Osteoblast (primary cell): ENCODE measurements around the gene EMILIN3. TPM values are rescaled to one million over a fixed set of nuclear protein-coding genes. Genes with fewer than 3 reads are reported as not detected.
A peak's percentile ranks its signal among the peaks of the same experiment; 100 is the strongest.

Experiments used
- DNase-seq: peaks from one replicate; pipeline ENCODE4 v3.0.0; 2011; ENCODE audit warnings: low spot score, mixed read lengths; ENCODE audit not compliant: insufficient read length; ENCODE audit errors: missing footprints
- H2AFZ ChIP-seq: 2 replicates; pipeline ENCODE4 v1.6.0; 2011; ENCODE audit warnings: mild to moderate bottlenecking, low read length
- H3K27ac ChIP-seq: 2 replicates; pipeline ENCODE4 v1.5.1; 2011; ENCODE audit warnings: mild to moderate bottlenecking, low read depth, low read length, moderate library complexity
- H3K27me3 ChIP-seq: 2 replicates; pipeline ENCODE4 v1.6.0; 2012; ENCODE audit warnings: mild to moderate bottlenecking, control low read depth, inconsistent platforms, low read length, moderate library complexity; ENCODE audit not compliant: insufficient read depth
- H3K36me3 ChIP-seq: 2 replicates; pipeline ENCODE4 v1.5.1; 2011; ENCODE audit warnings: mild to moderate bottlenecking, low read length, control low read depth, moderate library complexity; ENCODE audit not compliant: insufficient read depth
- H3K4me1 ChIP-seq: 2 replicates; pipeline ENCODE4 v1.5.1; 2011; ENCODE audit warnings: mild to moderate bottlenecking, low read length, control low read depth, moderate library complexity; ENCODE audit not compliant: insufficient read depth
- H3K4me2 ChIP-seq: 2 replicates; pipeline ENCODE4 v1.6.0; 2011; ENCODE audit warnings: mild to moderate bottlenecking, low read length; ENCODE audit not compliant: insufficient read depth
- H3K4me3 ChIP-seq: fragments of 200-600 bp; sonication (generic); 3 replicates; pipeline ENCODE4 v1.5.1; 2012; ENCODE audit warnings: mild to moderate bottlenecking, low read length, inconsistent platforms; ENCODE audit not compliant: insufficient read depth
- H3K79me2 ChIP-seq: 2 replicates; pipeline ENCODE4 v1.6.0; 2012; ENCODE audit warnings: mild to moderate bottlenecking, low read length, control low read depth, inconsistent platforms; ENCODE audit not compliant: insufficient read depth
- H3K9me3 ChIP-seq: 2 replicates; pipeline ENCODE4 v1.5.1; 2011; ENCODE audit warnings: low read depth, low read length, control low read depth
- H4K20me1 ChIP-seq: 2 replicates; pipeline ENCODE4 v1.6.0; 2012; ENCODE audit warnings: mild to moderate bottlenecking, low read length, control low read depth; ENCODE audit not compliant: insufficient read depth
- total RNA-seq: library from RNA; depleted of rRNA; stranded (reverse); fragments of >200 nt; gene quantifications from 2 replicates; pipeline ENCODE4 v1.2.3, GENCODE V29; 2012
- TF ChIP-seq, protein P1 (sequence below): IDR thresholded peaks from 2 replicates; pipeline ENCODE4 v1.5.1; 2011; ENCODE audit warnings: mild to moderate bottlenecking, low read depth, low read length, moderate library complexity; ENCODE audit errors: extremely low read depth

EMILIN3 gene
- total RNA-seq, 1 donor: not detected

- H3K27me3 ChIP-seq: no peaks in the 10 kb centered on the region
- H4K20me1 ChIP-seq: no peaks in the 10 kb centered on the region
- TF ChIP-seq, protein P1, sequence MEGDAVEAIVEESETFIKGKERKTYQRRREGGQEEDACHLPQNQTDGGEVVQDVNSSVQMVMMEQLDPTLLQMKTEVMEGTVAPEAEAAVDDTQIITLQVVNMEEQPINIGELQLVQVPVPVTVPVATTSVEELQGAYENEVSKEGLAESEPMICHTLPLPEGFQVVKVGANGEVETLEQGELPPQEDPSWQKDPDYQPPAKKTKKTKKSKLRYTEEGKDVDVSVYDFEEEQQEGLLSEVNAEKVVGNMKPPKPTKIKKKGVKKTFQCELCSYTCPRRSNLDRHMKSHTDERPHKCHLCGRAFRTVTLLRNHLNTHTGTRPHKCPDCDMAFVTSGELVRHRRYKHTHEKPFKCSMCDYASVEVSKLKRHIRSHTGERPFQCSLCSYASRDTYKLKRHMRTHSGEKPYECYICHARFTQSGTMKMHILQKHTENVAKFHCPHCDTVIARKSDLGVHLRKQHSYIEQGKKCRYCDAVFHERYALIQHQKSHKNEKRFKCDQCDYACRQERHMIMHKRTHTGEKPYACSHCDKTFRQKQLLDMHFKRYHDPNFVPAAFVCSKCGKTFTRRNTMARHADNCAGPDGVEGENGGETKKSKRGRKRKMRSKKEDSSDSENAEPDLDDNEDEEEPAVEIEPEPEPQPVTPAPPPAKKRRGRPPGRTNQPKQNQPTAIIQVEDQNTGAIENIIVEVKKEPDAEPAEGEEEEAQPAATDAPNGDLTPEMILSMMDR: no peak
Measured at GRCh38 chr20:41320441-41320840, 46.2 kb downstream of the EMILIN3 start.

DNA sequence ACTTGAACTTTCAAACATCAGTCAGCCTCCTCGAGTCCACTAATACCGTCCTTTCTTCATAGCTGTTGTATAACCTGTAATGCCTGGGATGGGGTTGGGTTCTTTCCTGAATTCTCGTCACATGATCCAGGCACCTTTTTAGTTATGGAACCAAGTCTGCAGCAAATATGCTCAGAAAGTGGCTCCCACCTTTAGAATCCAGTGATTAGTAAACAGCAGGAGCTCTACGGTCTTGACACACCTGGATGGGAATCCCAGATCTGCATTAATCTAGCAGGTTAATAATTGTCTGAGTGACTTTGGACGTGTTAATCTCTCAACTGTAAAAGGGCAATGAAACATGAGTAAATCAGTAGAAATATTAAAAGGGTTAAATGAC is 48.4 kb downstream of the EMILIN3 start:
- Histone ChIP-seq H2AFZ (peak overlapping the region; percentile 95), H3K9me3 (no peaks in the 10 kb centered on the region), H3K4me1 (peaks cover 32% of the 10 kb centered on the region), H3K27me3 (no peaks in the 10 kb centered on the region), H3K4me3 (peak overlapping the region; percentile 77), H4K20me1 (no peaks in the 10 kb centered on the region), H3K79me2 (peaks cover 27% of the 10 kb centered on the region), H3K27ac (peak overlapping the region; percentile 81), H3K4me2 (peak overlapping the region; percentile 98), H3K36me3 (no peaks in the 10 kb centered on the region)
- TF ChIP-seq, protein P1: no peak
- no peak for DNase-seq

More at GRCh38 chr20:41320441-41320840, 46.2 kb downstream of the EMILIN3 start:
- Histone ChIP-seq H3K9me3 (no peaks in the 10 kb centered on the region), H3K79me2 (peaks cover 7% of the 10 kb centered on the region), H3K4me2 (no peak overlapping the region), H3K36me3 (no peaks in the 10 kb centered on the region), H3K27ac (no peak overlapping the region), H3K4me1 (peaks cover 15% of the 10 kb centered on the region), H3K4me3 (no peak overlapping the region), H2AFZ (no peak overlapping the region)
- DNase-seq: no peak

DNA sequence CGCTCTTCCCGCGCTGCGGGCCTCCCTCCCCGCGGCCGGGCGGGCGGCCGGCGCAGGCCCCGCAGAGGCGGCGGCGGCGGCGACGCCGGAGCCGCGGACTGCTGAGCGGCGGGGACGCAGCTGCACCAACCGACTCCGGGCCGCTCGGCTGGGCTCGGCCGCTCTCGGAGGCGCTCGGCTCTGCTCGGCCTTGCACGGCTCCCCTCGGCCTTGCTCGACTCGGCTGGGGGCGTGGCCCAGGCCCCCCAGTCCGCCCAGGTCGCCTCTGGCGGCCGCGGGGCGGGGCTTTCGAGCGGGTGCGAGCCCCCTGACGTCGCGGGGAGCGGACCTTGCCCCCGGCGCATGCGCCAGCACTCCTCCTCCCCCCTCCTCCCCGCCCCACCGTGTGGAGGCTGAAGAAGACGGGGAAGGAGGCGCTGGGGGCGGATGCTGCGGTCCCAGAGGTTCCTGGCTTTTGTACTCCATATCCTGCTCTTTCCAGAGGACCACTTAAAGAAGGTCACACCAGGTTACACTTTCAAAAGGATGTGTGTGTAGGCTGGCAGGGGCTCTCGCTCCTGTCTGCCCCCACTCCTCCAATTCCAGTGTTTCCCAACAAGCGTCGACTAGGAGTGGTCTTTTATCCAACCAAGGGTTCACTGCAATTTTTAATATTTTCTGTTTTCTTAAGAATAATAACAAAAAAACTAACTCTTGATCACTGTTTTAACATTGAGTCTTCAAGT is 48.9 kb downstream of the EMILIN3 start, which contains the start of gene ZHX3:
Gene ZHX3, minus strand, starts transcription at position 186 of the 725 bp plus-strand sequence. CDS start 112,815 bp downstream, outside the sequence.
- no peaks in the 10 kb centered on the region for H3K27me3 ChIP-seq
- H3K9me3 ChIP-seq: no peaks in the 10 kb centered on the region
- peak; percentile 99 for DNase-seq
- peak within 1 kb of the TSS; percentile 77 for H3K4me3 ChIP-seq
- TF ChIP-seq, protein P1: no peak
- H3K4me2 ChIP-seq: peak within 1 kb of the TSS; percentile 98
- peaks cover 32% of the 10 kb centered on the region for H3K4me1 ChIP-seq
- H2AFZ ChIP-seq: peak within 1 kb of the TSS; percentile 95
- H3K36me3 ChIP-seq: peaks cover under 1% of the 10 kb centered on the region
- H3K27ac ChIP-seq: peak within 1 kb of the TSS; percentile 84
- H3K79me2 ChIP-seq: peaks cover 33% of the 10 kb centered on the region
- no peaks in the 10 kb centered on the region for H4K20me1 ChIP-seq
